Measurements from ENCODE around the gene CCBE1.

DNA sequence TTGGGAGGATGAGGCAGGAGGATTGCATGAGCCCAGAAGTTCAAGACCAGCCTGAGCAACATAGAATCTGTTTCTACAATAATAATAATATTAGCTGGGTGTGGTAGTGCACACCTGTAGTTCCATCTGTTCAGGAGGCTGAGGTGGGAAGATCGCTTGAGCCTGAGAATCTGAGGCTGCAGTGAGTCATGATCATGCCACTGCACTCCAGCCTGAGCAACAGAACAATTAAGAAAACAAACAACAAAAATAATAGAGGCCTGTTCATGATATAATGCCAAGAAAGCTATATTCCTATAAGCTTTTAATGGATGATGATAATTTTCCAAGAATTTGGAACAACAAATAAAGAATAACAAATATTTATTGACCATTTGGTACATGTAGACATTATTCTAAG lies 6.9 kb upstream of the CCBE1 start:
- TF ChIP-seq, protein P1, sequence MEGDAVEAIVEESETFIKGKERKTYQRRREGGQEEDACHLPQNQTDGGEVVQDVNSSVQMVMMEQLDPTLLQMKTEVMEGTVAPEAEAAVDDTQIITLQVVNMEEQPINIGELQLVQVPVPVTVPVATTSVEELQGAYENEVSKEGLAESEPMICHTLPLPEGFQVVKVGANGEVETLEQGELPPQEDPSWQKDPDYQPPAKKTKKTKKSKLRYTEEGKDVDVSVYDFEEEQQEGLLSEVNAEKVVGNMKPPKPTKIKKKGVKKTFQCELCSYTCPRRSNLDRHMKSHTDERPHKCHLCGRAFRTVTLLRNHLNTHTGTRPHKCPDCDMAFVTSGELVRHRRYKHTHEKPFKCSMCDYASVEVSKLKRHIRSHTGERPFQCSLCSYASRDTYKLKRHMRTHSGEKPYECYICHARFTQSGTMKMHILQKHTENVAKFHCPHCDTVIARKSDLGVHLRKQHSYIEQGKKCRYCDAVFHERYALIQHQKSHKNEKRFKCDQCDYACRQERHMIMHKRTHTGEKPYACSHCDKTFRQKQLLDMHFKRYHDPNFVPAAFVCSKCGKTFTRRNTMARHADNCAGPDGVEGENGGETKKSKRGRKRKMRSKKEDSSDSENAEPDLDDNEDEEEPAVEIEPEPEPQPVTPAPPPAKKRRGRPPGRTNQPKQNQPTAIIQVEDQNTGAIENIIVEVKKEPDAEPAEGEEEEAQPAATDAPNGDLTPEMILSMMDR (IDR thresholded peaks at IDR 0.05), result no peak
- no peak for TF ChIP-seq POLR2A (IDR thresholded peaks at IDR 0.05)
